Mesendoderm (in vitro differentiated cells): ENCODE data around the gene CALD1.

Experiments used
- DNase-seq: peaks from one replicate; pipeline ENCODE4 v3.0.0; 2013
- H2AK5ac ChIP-seq: 2 replicates; pipeline ENCODE4 v1.6.1; 2013; ENCODE audit warnings: low read length, inconsistent platforms
- H2BK120ac ChIP-seq: 2 replicates; pipeline ENCODE4 v1.6.1; 2013; ENCODE audit warnings: low read depth, mild to moderate bottlenecking, low read length, moderate library complexity, mixed read lengths
- H2BK15ac ChIP-seq: replicated peaks from 2 replicates; pipeline ENCODE4 v1.6.1; 2013; ENCODE audit warnings: low read depth, mild to moderate bottlenecking, moderate library complexity
- H2BK5ac ChIP-seq: 2 replicates; pipeline ENCODE4 v1.6.1; 2013; ENCODE audit warnings: low read length, inconsistent platforms
- H3K18ac ChIP-seq: 2 replicates; pipeline ENCODE4 v1.6.1; 2013; ENCODE audit warnings: mild to moderate bottlenecking, low read length, mixed read lengths
- H3K23ac ChIP-seq: one replicate; pipeline ENCODE4 v1.6.1; 2013; ENCODE audit warnings: low read length
- H3K27ac ChIP-seq: 2 replicates; pipeline ENCODE4 v1.5.1; 2013; ENCODE audit warnings: low read depth, mild to moderate bottlenecking, inconsistent platforms, low read length, moderate library complexity
- H3K27me3 ChIP-seq: 2 replicates; pipeline ENCODE4 v1.6.1; 2013; ENCODE audit warnings: low read length, control low read depth, mild to moderate bottlenecking, inconsistent platforms; ENCODE audit not compliant: insufficient read depth, poor library complexity
- H3K36me3 ChIP-seq: 2 replicates; pipeline ENCODE4 v1.6.1; 2013; ENCODE audit warnings: low read length, inconsistent platforms; ENCODE audit not compliant: control insufficient read depth, insufficient read depth
- H3K4ac ChIP-seq: one replicate; pipeline ENCODE4 v1.6.1; 2013; ENCODE audit warnings: low read depth, mild to moderate bottlenecking, low read length, moderate library complexity
- H3K4me1 ChIP-seq: 2 replicates; pipeline ENCODE4 v1.6.1; 2013; ENCODE audit warnings: low read depth, low read length, inconsistent platforms; ENCODE audit not compliant: control insufficient read depth
- H3K4me2 ChIP-seq: 2 replicates; pipeline ENCODE4 v1.6.1; 2013; ENCODE audit warnings: low read length
- H3K4me3 ChIP-seq: 2 replicates; pipeline ENCODE4 v1.5.1; 2013; ENCODE audit warnings: mild to moderate bottlenecking, low read length
- H3K56ac ChIP-seq: one replicate; pipeline ENCODE4 v1.6.1; 2013; ENCODE audit warnings: low read length
- H3K79me1 ChIP-seq: 2 replicates; pipeline ENCODE4 v1.6.1; 2013; ENCODE audit warnings: low read length, inconsistent platforms
- H3K79me2 ChIP-seq: 2 replicates; pipeline ENCODE4 v1.6.1; 2013; ENCODE audit warnings: mild to moderate bottlenecking, low read length; ENCODE audit not compliant: control insufficient read depth, insufficient read depth
- H3K9ac ChIP-seq: 2 replicates; pipeline ENCODE4 v1.6.1; 2013; ENCODE audit warnings: low read length, inconsistent platforms
- H4K5ac ChIP-seq: one replicate; pipeline ENCODE4 v1.6.1; 2013; ENCODE audit warnings: low read length
- H4K8ac ChIP-seq: one replicate; pipeline ENCODE4 v1.6.1; 2013; ENCODE audit warnings: low read depth, mild to moderate bottlenecking, control low read depth, low read length, moderate library complexity
- WGBS: extraction: QIAGEN DNeasy Blood & Tissue Kit; methylation state at CpG from one replicate; pipeline ENCODE4 v1.1.7; 2013; ENCODE audit warnings: low lambda C conversion rate, missing lambda C conversion rate; ENCODE audit not compliant: insufficient coverage; ENCODE audit errors: extremely low coverage; 5-methylcytosine and 5-hydroxymethylcytosine counted together

CALD1 gene

GRCh38 chr7:134772401-134772800 is 7.0 kb upstream of the CALD1 start:
- WGBS: no CpG with 5 or more reads among the region's 3 CpGs
- Histone ChIP-seq H3K4me2 (no peak overlapping the region), H3K79me1 (no peaks in the 10 kb centered on the region), H2AK5ac (no peak overlapping the region), H2BK120ac (no peak overlapping the region), H3K56ac (no peak overlapping the region), H4K5ac (no peak overlapping the region), H3K9ac (no peak overlapping the region), H2BK5ac (no peak overlapping the region), H3K36me3 (no peaks in the 10 kb centered on the region), H3K79me2 (no peaks in the 10 kb centered on the region), H3K18ac (no peak overlapping the region), H2BK15ac (no peak overlapping the region), H3K4ac (no peak overlapping the region), H4K8ac (no peak overlapping the region), H3K23ac (no peak overlapping the region), H3K27me3 (no peaks in the 10 kb centered on the region), H3K4me1 (no peaks in the 10 kb centered on the region), H3K27ac (no peak overlapping the region), H3K4me3 (no peak overlapping the region)
- no peak for DNase-seq

- Histone ChIP-seq H3K79me1 (no peaks in the 10 kb centered on the region), H3K4me2 (no peak overlapping the region)
Observed at GRCh38 chr7:134773164-134773563, 6.3 kb upstream of the CALD1 start.

GRCh38 chr7:134774119-134774518 is 5.3 kb upstream of the CALD1 start:
- Histone ChIP-seq H3K4me2 (no peak overlapping the region), H3K79me2 (no peaks in the 10 kb centered on the region), H3K4ac (peak overlapping the region; percentile 12), H3K18ac (peak overlapping the region; percentile 60), H3K9ac (no peak overlapping the region), H2BK5ac (no peak overlapping the region), H2BK120ac (no peak overlapping the region), H3K27ac (no peak overlapping the region), H2AK5ac (no peak overlapping the region), H4K5ac (no peak overlapping the region), H3K23ac (peak overlapping the region; percentile 20), H3K4me3 (no peak overlapping the region), H3K4me1 (peaks cover 4% of the 10 kb centered on the region), H4K8ac (no peak overlapping the region), H3K56ac (no peak overlapping the region), H3K27me3 (no peaks in the 10 kb centered on the region), H3K79me1 (no peaks in the 10 kb centered on the region), H3K36me3 (no peaks in the 10 kb centered on the region), H2BK15ac (peak overlapping the region; percentile 59)
- peak; percentile 32 for DNase-seq
- no CpG with 5 or more reads among the region's 3 CpGs for WGBS

More at GRCh38 chr7:134773164-134773563, 6.3 kb upstream of the CALD1 start:
- Histone ChIP-seq H3K27ac (no peak overlapping the region), H3K79me2 (no peaks in the 10 kb centered on the region), H3K9ac (no peak overlapping the region), H2BK5ac (no peak overlapping the region), H3K4me3 (no peak overlapping the region), H2BK15ac (no peak overlapping the region), H3K27me3 (no peaks in the 10 kb centered on the region), H2BK120ac (no peak overlapping the region), H3K23ac (no peak overlapping the region), H4K8ac (no peak overlapping the region), H3K56ac (no peak overlapping the region), H2AK5ac (no peak overlapping the region), H3K4ac (no peak overlapping the region), H3K18ac (no peak overlapping the region), H4K5ac (no peak overlapping the region), H3K4me1 (no peaks in the 10 kb centered on the region), H3K36me3 (no peaks in the 10 kb centered on the region)
- no CpG with 5 or more reads among the region's 4 CpGs for WGBS
- no peak for DNase-seq

GRCh38 chr7:134777470-134777869 is 2.0 kb upstream of the CALD1 start:
- no peak overlapping the region for H3K4me2 ChIP-seq
- no peak overlapping the region for H4K5ac ChIP-seq
- no peak overlapping the region for H3K4me3 ChIP-seq
- H3K4ac ChIP-seq: no peak overlapping the region
- no peak for DNase-seq
- H3K36me3 ChIP-seq: no peaks in the 10 kb centered on the region
- no peak overlapping the region for H2AK5ac ChIP-seq
- H2BK120ac ChIP-seq: no peak overlapping the region
- no peak overlapping the region for H3K9ac ChIP-seq
- no peak overlapping the region for H3K27ac ChIP-seq
- H3K4me1 ChIP-seq: peaks cover 9% of the 10 kb centered on the region
- peaks cover 27% of the 10 kb centered on the region for H3K79me2 ChIP-seq
- H2BK5ac ChIP-seq: no peak overlapping the region
- H3K79me1 ChIP-seq: no peaks in the 10 kb centered on the region
- no CpG with 5 or more reads among the region's 3 CpGs for WGBS
- no peak overlapping the region for H3K18ac ChIP-seq
- H3K56ac ChIP-seq: no peak overlapping the region
- no peak overlapping the region for H2BK15ac ChIP-seq
- H4K8ac ChIP-seq: no peak overlapping the region
- H3K23ac ChIP-seq: no peak overlapping the region
- H3K27me3 ChIP-seq: no peaks in the 10 kb centered on the region

GRCh38 chr7:134777908-134778580 is 1.4 kb upstream of the CALD1 start:
- no peak overlapping the region for H2BK5ac ChIP-seq
- no CpG with 5 or more reads among the region's 2 CpGs for WGBS
- H3K9ac ChIP-seq: no peak overlapping the region
- H2BK120ac ChIP-seq: peak overlapping the region; percentile 35
- peak overlapping the region; percentile 11 for H3K56ac ChIP-seq
- no peak overlapping the region for H3K18ac ChIP-seq
- H3K4ac ChIP-seq: no peak overlapping the region
- H4K8ac ChIP-seq: no peak overlapping the region
- no peak for DNase-seq
- H2AK5ac ChIP-seq: no peak overlapping the region
- H3K79me1 ChIP-seq: peaks cover 2% of the 10 kb centered on the region
- H3K36me3 ChIP-seq: no peaks in the 10 kb centered on the region
- peaks cover 33% of the 10 kb centered on the region for H3K79me2 ChIP-seq
- no peak overlapping the region for H3K23ac ChIP-seq
- peak overlapping the region; percentile 99 for H2BK15ac ChIP-seq
- H3K27me3 ChIP-seq: no peaks in the 10 kb centered on the region
- H4K5ac ChIP-seq: no peak overlapping the region
- peaks cover 11% of the 10 kb centered on the region for H3K4me1 ChIP-seq
- H3K4me3 ChIP-seq: no peak overlapping the region
- no peak overlapping the region for H3K27ac ChIP-seq
- no peak overlapping the region for H3K4me2 ChIP-seq

- Histone ChIP-seq H2AK5ac (no peak overlapping the region), H2BK15ac (no peak overlapping the region), H3K18ac (no peak overlapping the region), H3K79me2 (peaks cover 47% of the 10 kb centered on the region), H3K36me3 (no peaks in the 10 kb centered on the region), H3K4me3 (peak overlapping the region; percentile 11), H3K27ac (peak overlapping the region; percentile 69), H3K23ac (no peak overlapping the region), H4K5ac (no peak overlapping the region), H3K4ac (no peak overlapping the region), H3K4me2 (peak overlapping the region; percentile 5), H3K9ac (peak overlapping the region; percentile 54), H4K8ac (no peak overlapping the region), H2BK5ac (peak overlapping the region; percentile 6), H3K56ac (peak overlapping the region; percentile 83), H3K79me1 (peaks cover 4% of the 10 kb centered on the region), H3K4me1 (peaks cover 11% of the 10 kb centered on the region), H2BK120ac (no peak overlapping the region), H3K27me3 (no peaks in the 10 kb centered on the region)
- DNase-seq: no peak
- no CpG with 5 or more reads among the region's 4 CpGs for WGBS
Observed at GRCh38 chr7:134779741-134780065, 269 bp downstream of the CALD1 start.
